Panc1 (cell line): Measurements from ENCODE around the gene SPIN2B. TPM values are rescaled to one million over a fixed set of nuclear protein-coding genes. Genes with fewer than 3 reads are reported as not detected.

Experiments used
- ATAC-seq: fragments of 200-7000 bp; cut with Tn5 transposase; 2 replicates; pipeline ENCODE4 v1.9.1; 2020; ENCODE audit warnings: mild to moderate bottlenecking, moderate library complexity
- Bru-seq: library from RNA; stranded (reverse); fragments of 400-500 nt; gene quantifications from one replicate; lab custom pipeline; 2021; lab: Mats Ljungman, UMichigan
- BruChase-seq, 2 experiments: library from RNA; stranded (reverse); fragments of 400-500 nt; gene quantifications; one replicate each; lab custom pipeline; 2021; lab: Mats Ljungman, UMichigan
- BruUV-seq: library from RNA; stranded (reverse); fragments of 400-500 nt; replicated peaks from 2 replicates; lab custom pipeline; 2021; lab: Mats Ljungman, UMichigan
- CTCF ChIA-PET: fragments of 300-600 bp; sonication (Branson Sonifier 250); formaldehyde crosslinking; loops from one replicate; lab custom pipeline; 2022; ENCODE audit warnings: antibody characterized with exemption; lab: Charles Lee
- POLR2A ChIA-PET: fragments of 300-600 bp; sonication (Branson Sonifier 250); formaldehyde crosslinking; loops from one replicate; lab custom pipeline; 2022; ENCODE audit warnings: antibody characterized with exemption; lab: Charles Lee
- DNase-seq: peaks from one replicate; pipeline ENCODE4 v3.0.0-alpha.2; 2010; ENCODE audit warnings: low read depth, low spot score
- H3K27ac ChIP-seq: 2 replicates; pipeline ENCODE4 v1.5.1; 2011; ENCODE audit warnings: mild to moderate bottlenecking, low read length, inconsistent platforms
- H3K27me3 ChIP-seq: fragments of 200-500 bp; sonication (Bioruptor generic); 2 replicates; pipeline ENCODE4 v1.6.0; 2014; ENCODE audit warnings: low read length, inconsistent platforms; ENCODE audit not compliant: control insufficient read depth, insufficient read depth
- H3K36me3 ChIP-seq: fragments of 200-500 bp; sonication (Bioruptor generic); 2 replicates; pipeline ENCODE4 v1.5.1; 2014; ENCODE audit warnings: inconsistent platforms, mild to moderate bottlenecking, low read length, moderate library complexity; ENCODE audit not compliant: control insufficient read depth, insufficient read depth
- H3K4me1 ChIP-seq: 2 replicates; pipeline ENCODE4 v1.5.1; 2011; ENCODE audit warnings: inconsistent platforms, mild to moderate bottlenecking, low read length, moderate library complexity; ENCODE audit not compliant: control insufficient read depth, insufficient read depth
- H3K4me3 ChIP-seq, 2 experiments: 2 replicates each; pipeline ENCODE4 v1.5.1; 2011 to 2012; ENCODE audit warnings: low read depth in 2 of 2, low read length in 2 of 2, mild to moderate bottlenecking in 2 of 2, inconsistent platforms in 1 of 2, moderate library complexity in 1 of 2
- H3K9me3 ChIP-seq: fragments of 200-500 bp; sonication (Bioruptor generic); 2 replicates; pipeline ENCODE4 v1.5.1; 2014; ENCODE audit warnings: low read depth, mild to moderate bottlenecking, inconsistent platforms, low read length, moderate library complexity; ENCODE audit not compliant: control insufficient read depth, insufficient read depth
- CTCF ChIP-seq: fragments of 450-650 bp; IDR thresholded peaks from 2 replicates; pipeline ENCODE4 v1.5.1; 2017; ENCODE audit warnings: mild to moderate bottlenecking
- POLR2AphosphoS5 ChIP-seq: IDR thresholded peaks from 2 replicates; pipeline ENCODE4 v1.6.1; 2012; ENCODE audit warnings: mild to moderate bottlenecking, low read depth, low read length, moderate library complexity
- SIN3A ChIP-seq: IDR thresholded peaks from 2 replicates; pipeline ENCODE4 v1.6.1; 2012; ENCODE audit warnings: low read depth, mild to moderate bottlenecking, low read length, moderate library complexity, borderline replicate concordance; ENCODE audit not compliant: insufficient read depth
- TCF7L2 ChIP-seq: IDR thresholded peaks from 2 replicates; pipeline ENCODE4 v1.6.1; 2011; ENCODE audit warnings: mild to moderate bottlenecking, low read depth, low read length, inconsistent platforms
- in situ Hi-C: cut with HindIII; loops from 2 replicates; pipeline ENCODE4 v1.10.0; 2016; ENCODE audit warnings: low sequenced_read_pairs, low pct_unique_long_range_greater_than_20kb
- intact Hi-C: fragments of 100-400 bp; cut with micrococcal nuclease; formaldehyde crosslinking; loops from one replicate; pipeline ENCODE4 v1.10.0; 2022; ENCODE audit not compliant: unreplicated experiment
- long read RNA-seq: library from polyadenylated mRNA; unstranded; transcript quantifications from one replicate; pipeline ENCODE4 v2.0.0, GENCODE V29; 2021; ENCODE audit not compliant: unreplicated experiment
- polyA plus RNA-seq: library from polyadenylated mRNA; unstranded; fragments of >200 nt; gene quantifications from one replicate; pipeline ENCODE4 v1.2.1, GENCODE V29; 2012; ENCODE audit warnings: missing spikeins; ENCODE audit not compliant: insufficient read length
- total RNA-seq: library from RNA; stranded (reverse); gene quantifications from one replicate; pipeline ENCODE4 v1.2.1, GENCODE V29; 2021; ENCODE audit not compliant: unreplicated experiment
- TF ChIP-seq, protein P1 (sequence below), 2 experiments: IDR thresholded peaks; 2 replicates each; pipeline ENCODE4 v1.6.1; 2011 to 2012; ENCODE audit warnings: low read depth in 2 of 2, control low read depth in 1 of 2, low read length in 1 of 2, mild to moderate bottlenecking in 1 of 2, moderate library complexity in 1 of 2; ENCODE audit not compliant: insufficient read depth in 1 of 2

SPIN2B gene
- 8.3 TPM for total RNA-seq
- polyA plus RNA-seq = 7.2 TPM
- Bru-seq, nascent RNA = percentile 64 among the genes with signal in this experiment
- BruChase-seq, experiment 1, labeled RNA remaining after a 2-hour chase = percentile 86 among the genes with signal in this experiment
- BruChase-seq, experiment 2, labeled RNA remaining after a 6-hour chase = percentile 77 among the genes with signal in this experiment
- long read RNA-seq, partial matches to known transcripts = 1 of 9 reads
- long read RNA-seq, other reads (novel, unspliced or antisense) = 7 of 9 reads

DNA sequence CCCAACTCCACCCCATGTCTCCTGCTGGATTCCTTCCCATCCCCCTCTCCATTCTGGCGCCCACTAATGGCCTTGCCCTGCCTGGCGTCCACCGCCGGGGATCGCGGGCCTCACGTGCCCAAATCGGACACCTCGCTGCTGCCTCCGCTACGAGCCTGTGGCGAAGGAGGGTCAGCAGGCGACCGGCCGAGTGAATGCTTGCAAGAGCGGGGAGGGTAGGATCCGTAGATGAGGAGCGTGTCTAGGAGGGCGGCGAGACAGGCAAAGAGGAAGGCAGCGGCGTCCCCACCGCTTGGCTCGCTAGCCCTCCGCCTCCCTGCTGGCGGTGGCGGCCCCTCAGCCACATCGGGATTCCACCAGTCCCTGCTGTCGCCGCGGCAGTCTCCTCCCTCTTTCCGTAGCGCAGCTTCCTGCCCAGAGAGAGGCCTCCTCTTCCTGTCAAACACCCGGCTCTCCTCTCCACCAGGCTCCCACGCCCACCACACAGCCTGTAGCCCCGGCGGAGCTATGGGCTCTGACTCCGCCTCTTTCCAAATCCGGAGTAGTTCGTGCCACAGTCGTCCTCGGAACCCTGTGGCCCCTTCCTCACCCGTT lies at the start of gene SPIN2B:
Gene SPIN2B (minus strand): TSS at position 387 of the 594 bp plus-strand sequence.
- Histone ChIP-seq H3K9me3 (no peaks in the 10 kb centered on the region), H3K4me3 (peak within 1 kb of the TSS; percentile 58 to 72), H3K36me3 (no peaks in the 10 kb centered on the region), H3K4me1 (no peaks in the 10 kb centered on the region; the same call in 1 of the 2 replicates), H3K27ac (peak within 1 kb of the TSS; percentile 75), H3K27me3 (no peaks in the 10 kb centered on the region)
- ChIA-PET POLR2A (interaction anchor here (0.6 kb wide), 1 partner anchor 16 kb away, joined by 3 read pairs; no protein-coding TSS in a partner anchor), CTCF (no interaction called here)
- BruUV-seq = no TSS peak
- peak; percentile 100 for ATAC-seq
- intact Hi-C loops (no loop called here), in situ Hi-C loops (no loop called here)
- DNase-seq = peak; percentile 7
- TF ChIP-seq TCF7L2 (no peak), POLR2AphosphoS5 (peak; percentile 68; the same call in 1 of the 2 replicates), CTCF (no peak), SIN3A (no peak)
- TF ChIP-seq, protein P1, sequence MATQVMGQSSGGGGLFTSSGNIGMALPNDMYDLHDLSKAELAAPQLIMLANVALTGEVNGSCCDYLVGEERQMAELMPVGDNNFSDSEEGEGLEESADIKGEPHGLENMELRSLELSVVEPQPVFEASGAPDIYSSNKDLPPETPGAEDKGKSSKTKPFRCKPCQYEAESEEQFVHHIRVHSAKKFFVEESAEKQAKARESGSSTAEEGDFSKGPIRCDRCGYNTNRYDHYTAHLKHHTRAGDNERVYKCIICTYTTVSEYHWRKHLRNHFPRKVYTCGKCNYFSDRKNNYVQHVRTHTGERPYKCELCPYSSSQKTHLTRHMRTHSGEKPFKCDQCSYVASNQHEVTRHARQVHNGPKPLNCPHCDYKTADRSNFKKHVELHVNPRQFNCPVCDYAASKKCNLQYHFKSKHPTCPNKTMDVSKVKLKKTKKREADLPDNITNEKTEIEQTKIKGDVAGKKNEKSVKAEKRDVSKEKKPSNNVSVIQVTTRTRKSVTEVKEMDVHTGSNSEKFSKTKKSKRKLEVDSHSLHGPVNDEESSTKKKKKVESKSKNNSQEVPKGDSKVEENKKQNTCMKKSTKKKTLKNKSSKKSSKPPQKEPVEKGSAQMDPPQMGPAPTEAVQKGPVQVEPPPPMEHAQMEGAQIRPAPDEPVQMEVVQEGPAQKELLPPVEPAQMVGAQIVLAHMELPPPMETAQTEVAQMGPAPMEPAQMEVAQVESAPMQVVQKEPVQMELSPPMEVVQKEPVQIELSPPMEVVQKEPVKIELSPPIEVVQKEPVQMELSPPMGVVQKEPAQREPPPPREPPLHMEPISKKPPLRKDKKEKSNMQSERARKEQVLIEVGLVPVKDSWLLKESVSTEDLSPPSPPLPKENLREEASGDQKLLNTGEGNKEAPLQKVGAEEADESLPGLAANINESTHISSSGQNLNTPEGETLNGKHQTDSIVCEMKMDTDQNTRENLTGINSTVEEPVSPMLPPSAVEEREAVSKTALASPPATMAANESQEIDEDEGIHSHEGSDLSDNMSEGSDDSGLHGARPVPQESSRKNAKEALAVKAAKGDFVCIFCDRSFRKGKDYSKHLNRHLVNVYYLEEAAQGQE (IDR thresholded peaks at IDR 0.05; ENCODE audit: insufficient read depth in 1 of 2, low read depth in 2 of 2, low read length in 1 of 2) = no peak

GRCh38 chrX:57156397-57157049 lies 35.2 kb upstream of the SPIN2B start:
- intact Hi-C loops (no loop called here), in situ Hi-C loops (no loop called here)
- Histone ChIP-seq H3K4me1 (no peaks in the 10 kb centered on the region), H3K36me3 (no peaks in the 10 kb centered on the region), H3K9me3 (no peaks in the 10 kb centered on the region), H3K27ac (no peak overlapping the region), H3K4me3 (no peak overlapping the region), H3K27me3 (no peaks in the 10 kb centered on the region)
- POLR2A ChIA-PET = no interaction called here
- TF ChIP-seq CTCF = peak; percentile 65
- TF ChIP-seq, protein P1 (IDR thresholded peaks at IDR 0.05; ENCODE audit: insufficient read depth in 1 of 2, low read depth in 2 of 2, low read length in 1 of 2) = no peak
- DNase-seq (peak; percentile 10), ATAC-seq (peak; percentile 82; the same call in 1 of the 2 replicates)
- CTCF ChIA-PET = no interaction called here
- no TSS peak for BruUV-seq
